ENCODE measurements around the gene TBK1. TPM values are rescaled to one million over a fixed set of nuclear protein-coding genes. Genes with fewer than 3 reads are reported as not detected.
"Not testable (repeated sequence)": the region's sequence is repeated elsewhere in the genome, so short reads cannot be mapped to it uniquely, and the experiment has no call there.

TBK1 gene
- total and polyA plus RNA-seq, 7 donors: 11.7 to 30.0 (median 23.5) TPM

- no peaks in the 10 kb centered on the region for H3K36me3 ChIP-seq
- H3K4me1 ChIP-seq: no peaks in the 10 kb centered on the region
- intact Hi-C loops (cut with DNase I): no loop called here
- H3K4me3 ChIP-seq: no peak overlapping the region
- WGBS, 2 donors: 80 to 86% methylated on average over 4 of the region's 4 CpGs
- H3K27ac ChIP-seq: no peak overlapping the region
- H3K9me3 ChIP-seq: no peaks in the 10 kb centered on the region
- no peak for TF ChIP-seq EP300 (IDR thresholded peaks at IDR 0.05)
- TF ChIP-seq POLR2A (IDR thresholded peaks at IDR 0.05): no peak
- no peak for TF ChIP-seq POLR2AphosphoS5 (IDR thresholded peaks at IDR 0.05)
- TF ChIP-seq CTCF (IDR thresholded peaks at IDR 0.05): no peak
- H3K27me3 ChIP-seq: no peaks in the 10 kb centered on the region
- no peak for DNase-seq
These were observed 70.9 kb downstream of the TBK1 start for GRCh38 chr12:64522807-64523206.

- WGBS, 2 donors: 95% methylated on average over 11 of the region's 11 CpGs
These were observed 71.9 kb downstream of the TBK1 start for GRCh38 chr12:64523565-64524444.

DNA sequence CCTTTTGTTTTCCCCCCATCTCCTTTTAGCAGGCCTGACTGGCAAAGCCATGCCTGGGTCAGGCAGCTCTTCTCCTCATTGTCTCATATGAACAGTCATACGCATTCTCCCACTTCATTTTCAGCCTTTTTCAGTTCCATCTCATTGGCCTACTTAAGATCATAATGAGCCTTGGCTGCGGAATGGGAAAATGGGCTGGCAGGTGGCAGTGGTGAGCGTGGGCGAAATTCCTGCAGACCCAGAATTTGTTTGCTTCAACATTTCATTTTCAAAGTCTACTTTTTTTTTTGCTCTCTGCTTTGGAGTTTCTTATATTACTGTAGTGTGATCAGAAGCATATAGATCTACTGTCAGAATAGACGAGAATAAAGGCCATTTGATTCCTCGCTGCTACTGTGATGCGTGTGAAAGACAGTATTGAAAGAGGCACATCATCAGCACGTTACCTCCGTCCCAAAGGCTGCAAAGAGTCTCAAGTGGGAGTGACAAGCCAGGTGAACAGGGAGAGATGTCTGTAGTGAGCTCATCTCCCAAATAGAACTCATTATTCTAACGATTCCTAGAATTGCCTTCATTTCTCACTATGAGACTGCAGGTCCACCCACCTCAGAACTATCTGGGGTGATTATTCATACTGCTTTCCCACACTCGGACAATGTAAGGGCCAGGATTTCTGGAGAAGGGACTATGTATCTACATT is 73.7 kb downstream of the TBK1 start:
- 88 to 91% methylated on average over 11 of the region's 11 CpGs for WGBS, 2 donors
- intact Hi-C loops (cut with DNase I): no loop called here
- H3K4me3 ChIP-seq: no peak overlapping the region

More at GRCh38 chr12:64523565-64524444, 71.9 kb downstream of the TBK1 start:
- DNase-seq; H3K27me3 ChIP-seq; H3K4me1 ChIP-seq; H3K4me3 ChIP-seq; intact Hi-C loops (cut with DNase I); H3K9me3 ChIP-seq; H3K36me3 ChIP-seq; H3K27ac ChIP-seq: not testable (repeated sequence)

GRCh38 chr12:64526859-64527258 is 74.9 kb downstream of the TBK1 start:
- intact Hi-C loops (cut with DNase I): no loop called here
- no peak for DNase-seq
- Histone ChIP-seq H3K27me3 (no peaks in the 10 kb centered on the region), H3K4me1 (no peaks in the 10 kb centered on the region), H3K27ac (no peak overlapping the region), H3K9me3 (no peaks in the 10 kb centered on the region), H3K4me3 (no peak overlapping the region), H3K36me3 (no peaks in the 10 kb centered on the region)
- TF ChIP-seq CTCF (IDR thresholded peaks at IDR 0.05) (no peak), POLR2AphosphoS5 (IDR thresholded peaks at IDR 0.05) (no peak)
- 76 to 79% methylated on average over 2 of the region's 2 CpGs for WGBS, 2 donors

More for the DNA sequence above, 73.7 kb downstream of the TBK1 start:
- Histone ChIP-seq H3K36me3 (no peaks in the 10 kb centered on the region), H3K4me1 (no peaks in the 10 kb centered on the region), H3K9me3 (no peaks in the 10 kb centered on the region), H3K27me3 (no peaks in the 10 kb centered on the region), H3K27ac (no peak overlapping the region)
- no peak for TF ChIP-seq CTCF (IDR thresholded peaks at IDR 0.05)
- TF ChIP-seq POLR2A (IDR thresholded peaks at IDR 0.05): no peak
- TF ChIP-seq EP300 (IDR thresholded peaks at IDR 0.05): no peak
- no peak for TF ChIP-seq POLR2AphosphoS5 (IDR thresholded peaks at IDR 0.05)
- no peak for DNase-seq

DNA sequence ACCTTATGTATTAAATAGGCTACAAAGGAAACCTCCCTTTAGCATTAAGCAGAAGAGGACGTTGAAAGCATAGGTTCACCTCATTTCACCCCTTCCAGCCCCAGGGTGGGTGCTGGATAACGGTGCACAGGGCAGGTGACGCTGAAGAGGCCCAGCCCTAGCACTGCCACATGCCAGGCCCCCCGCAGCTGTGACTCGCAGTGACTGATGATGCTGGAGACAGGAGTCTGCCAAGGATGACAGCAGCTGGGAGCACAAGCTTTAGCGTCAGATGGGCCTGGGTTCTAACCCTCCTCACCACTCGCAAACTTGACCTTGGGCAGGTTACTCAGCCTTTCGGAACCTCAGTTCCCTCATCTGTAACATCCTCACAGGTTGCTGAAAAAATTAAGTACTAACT is 76.7 kb downstream of the TBK1 start:
- H3K4me1 ChIP-seq: no peaks in the 10 kb centered on the region
- 85% methylated on average over 8 of the region's 8 CpGs for WGBS, 2 donors
- no peaks in the 10 kb centered on the region for H3K27me3 ChIP-seq
- H3K4me3 ChIP-seq: no peak overlapping the region
- H3K36me3 ChIP-seq: no peaks in the 10 kb centered on the region
- intact Hi-C loops (cut with DNase I): no loop called here
- H3K27ac ChIP-seq: no peak overlapping the region
- H3K9me3 ChIP-seq: no peaks in the 10 kb centered on the region
- DNase-seq: no peak
- TF ChIP-seq POLR2AphosphoS5 (IDR thresholded peaks at IDR 0.05) (no peak), POLR2A (IDR thresholded peaks at IDR 0.05) (no peak), EP300 (IDR thresholded peaks at IDR 0.05) (no peak), CTCF (IDR thresholded peaks at IDR 0.05) (no peak)
